HL-60/S4 (cell line): ENCODE measurements around the gene SOX6.

Experiments
- in situ Hi-C: fragments of 300-500 bp; cut with MboI; formaldehyde crosslinking; loops from 2 replicates; pipeline ENCODE4 v1.14.3; 2022; ENCODE audit warnings: low sequenced_read_pairs

The SOX6 gene

GRCh38 chr11:15970506-15971214 is 385.7 kb downstream of the SOX6 start:
- in situ Hi-C loops = no loop called here

- in situ Hi-C loops = no loop called here
Measured at GRCh38 chr11:15969701-15970329, 386.5 kb downstream of the SOX6 start.

- in situ Hi-C loops = no loop called here
Measured at GRCh38 chr11:15969281-15969680, 387.1 kb downstream of the SOX6 start.

DNA sequence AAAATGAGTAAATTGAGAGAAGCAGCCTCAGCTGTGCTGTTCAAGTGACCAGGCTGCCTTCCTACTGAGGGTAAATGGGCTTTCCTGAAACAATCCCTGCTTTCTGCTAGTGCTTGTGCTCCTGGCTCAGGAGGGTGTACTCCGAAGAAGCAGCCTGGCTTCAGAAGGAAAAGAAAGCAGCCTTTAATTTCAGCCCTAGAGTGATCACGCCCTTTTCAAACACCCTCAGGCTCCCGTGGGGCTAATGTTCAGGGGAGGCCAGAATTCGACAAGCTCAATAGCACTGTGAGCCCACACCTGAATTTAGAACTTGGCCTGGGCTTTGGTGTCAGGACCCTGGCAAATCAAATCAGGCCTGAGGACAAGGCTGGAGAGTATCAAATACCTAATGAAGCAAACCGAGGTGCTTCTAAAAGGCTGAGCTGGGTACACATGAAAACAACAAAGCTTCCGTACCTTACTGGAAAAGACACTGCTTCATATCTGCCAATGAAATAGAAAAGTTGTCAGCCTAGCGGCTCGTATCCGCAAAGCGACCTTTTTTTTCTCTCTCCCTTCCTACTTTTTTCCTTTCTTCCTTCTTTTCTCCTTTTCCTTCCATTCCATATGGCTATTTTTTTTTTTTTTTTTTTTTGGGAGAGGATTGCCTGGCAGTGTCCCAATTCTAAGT is 387.8 kb downstream of the SOX6 start:
- in situ Hi-C loops = no loop called here

GRCh38 chr11:15967966-15968365 is 388.4 kb downstream of the SOX6 start:
- in situ Hi-C loops = no loop called here

DNA sequence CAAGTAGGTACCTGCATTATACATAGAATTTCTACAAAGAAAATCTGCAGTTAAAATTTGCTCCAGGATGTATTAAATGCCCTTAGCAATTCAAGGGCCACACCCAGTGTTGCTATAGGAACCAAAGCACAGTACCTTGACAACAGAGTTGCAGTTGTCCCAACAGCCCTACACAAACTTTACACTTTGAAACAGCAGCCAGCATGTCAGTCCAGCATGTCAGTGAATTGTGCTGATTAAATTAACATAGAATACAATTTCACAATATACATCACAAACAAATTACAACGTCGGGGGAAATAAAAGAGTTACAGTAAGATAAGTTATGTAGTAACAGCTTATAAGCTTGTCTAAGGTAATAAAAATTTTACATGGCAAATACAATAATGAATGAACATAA is 389.2 kb downstream of the SOX6 start:
- in situ Hi-C loops = no loop called here

DNA sequence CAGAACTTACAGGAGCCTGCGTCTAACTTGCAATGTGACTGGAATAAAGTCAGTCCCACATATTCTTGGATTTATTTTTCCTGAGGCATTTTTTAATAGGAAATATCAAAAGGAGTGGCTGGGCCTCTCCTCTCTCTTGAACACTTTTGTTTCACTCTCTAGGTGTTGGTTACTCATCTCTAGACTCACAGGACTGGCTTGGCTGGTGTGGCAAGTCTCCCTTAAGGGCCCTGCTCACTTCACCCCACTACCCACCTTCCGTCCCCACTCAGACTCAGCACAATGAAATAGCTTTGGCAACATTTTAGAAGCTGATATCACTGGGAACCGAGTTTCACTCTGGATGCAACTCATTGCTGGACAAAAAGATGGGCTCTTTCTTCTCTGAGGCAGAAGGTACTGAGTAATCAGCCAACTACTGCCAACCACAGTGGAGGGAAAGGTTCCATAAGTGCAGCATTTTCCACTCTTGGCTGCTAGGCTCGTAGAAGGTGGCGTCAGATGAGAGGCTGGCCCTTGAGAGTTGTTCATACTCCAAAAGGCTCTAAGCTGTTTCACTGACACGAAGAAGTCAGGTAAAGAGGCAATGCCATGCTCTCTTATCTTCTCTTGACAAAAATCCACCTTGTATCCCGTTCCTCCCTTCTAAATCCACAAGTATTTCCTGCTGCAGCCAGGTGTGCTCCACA is 390.6 kb downstream of the SOX6 start:
- in situ Hi-C loops = no loop called here

- in situ Hi-C loops = no loop called here
Measured at GRCh38 chr11:15963266-15963665, 393.1 kb downstream of the SOX6 start.

DNA sequence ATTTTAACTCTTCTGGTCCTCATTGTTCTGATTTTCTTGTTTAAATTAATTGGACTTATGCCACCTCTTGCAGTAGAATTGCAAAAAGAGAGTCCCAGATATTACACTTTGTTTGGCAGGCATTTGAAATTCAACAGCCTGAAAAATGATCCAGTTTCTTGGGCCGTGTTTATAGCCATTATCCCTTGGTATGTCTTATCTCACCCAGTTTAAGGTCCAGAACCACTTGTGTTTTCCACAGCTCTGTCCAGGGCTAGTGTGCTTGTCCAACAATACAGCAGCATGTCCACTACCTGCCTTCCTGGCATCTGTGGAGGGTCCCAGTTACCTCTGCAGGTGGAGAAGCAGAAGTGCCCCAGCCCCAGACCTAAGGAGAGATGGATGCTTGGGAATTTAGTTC is 397.4 kb downstream of the SOX6 start:
- in situ Hi-C loops = no loop called here

DNA sequence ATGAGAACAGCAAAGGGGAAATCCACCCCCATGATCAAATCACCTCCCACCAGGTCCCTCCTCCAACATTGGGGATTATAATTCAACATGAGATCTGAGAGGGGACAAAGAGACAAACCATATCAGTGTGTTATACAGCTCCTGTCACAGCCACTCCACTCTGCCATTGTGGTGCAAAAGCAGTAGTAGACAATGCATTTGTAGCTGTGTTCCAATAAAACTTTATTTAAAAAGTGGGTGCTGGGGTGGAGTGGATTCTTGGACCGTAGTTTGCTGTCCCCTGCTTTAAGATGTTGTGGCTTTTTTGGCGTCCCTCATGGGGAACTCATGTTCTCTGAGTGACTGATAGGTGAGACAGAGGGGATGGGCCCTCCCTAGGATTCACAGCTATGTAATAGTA is 399.1 kb downstream of the SOX6 start:
- in situ Hi-C loops = no loop called here

DNA sequence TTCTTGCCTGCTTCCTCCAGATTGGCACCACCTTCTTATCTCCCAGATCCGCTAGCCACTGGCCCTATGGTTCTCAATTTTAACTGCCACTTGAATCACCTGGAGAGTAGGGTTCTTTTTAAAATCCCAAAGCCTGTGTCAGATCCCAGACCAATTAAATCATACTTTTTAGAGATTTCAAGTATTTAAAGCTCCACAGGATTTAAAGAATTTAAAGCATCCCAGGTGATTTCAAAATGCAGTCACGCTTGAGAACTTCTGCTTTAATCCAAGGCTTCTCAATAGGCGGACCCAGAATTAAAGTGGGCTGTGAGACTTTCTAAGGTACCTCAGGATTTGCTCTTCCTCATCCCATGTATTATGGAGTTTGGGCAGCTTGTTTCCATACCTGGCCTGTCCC is 400.0 kb downstream of the SOX6 start:
- in situ Hi-C loops = no loop called here

DNA sequence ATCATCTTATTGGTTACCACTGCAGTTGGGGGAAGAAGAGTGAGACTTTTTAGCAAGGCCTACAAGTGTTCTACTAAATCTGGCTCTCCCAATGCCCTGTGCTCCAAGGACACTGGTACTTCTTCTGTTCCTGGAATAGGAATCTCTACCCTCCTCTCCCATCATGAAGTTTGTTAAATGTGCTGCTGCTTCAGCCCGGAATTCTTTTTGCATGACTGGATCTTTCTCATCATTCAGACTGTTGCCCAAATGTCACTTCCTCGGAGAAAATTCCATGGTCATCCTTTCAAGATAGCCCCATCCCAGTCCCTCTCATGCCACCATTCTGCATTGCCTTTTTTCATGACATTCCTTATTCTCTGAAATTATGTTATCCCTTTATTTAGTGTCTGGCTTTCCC is 400.8 kb downstream of the SOX6 start:
- in situ Hi-C loops = no loop called here

- in situ Hi-C loops = no loop called here
Measured at GRCh38 chr11:15947681-15948648, 408.4 kb downstream of the SOX6 start.

- in situ Hi-C loops = no loop called here
Measured at GRCh38 chr11:15945726-15946125, 410.6 kb downstream of the SOX6 start.

GRCh38 chr11:15944460-15944859 is 411.9 kb downstream of the SOX6 start:
- in situ Hi-C loops = no loop called here

DNA sequence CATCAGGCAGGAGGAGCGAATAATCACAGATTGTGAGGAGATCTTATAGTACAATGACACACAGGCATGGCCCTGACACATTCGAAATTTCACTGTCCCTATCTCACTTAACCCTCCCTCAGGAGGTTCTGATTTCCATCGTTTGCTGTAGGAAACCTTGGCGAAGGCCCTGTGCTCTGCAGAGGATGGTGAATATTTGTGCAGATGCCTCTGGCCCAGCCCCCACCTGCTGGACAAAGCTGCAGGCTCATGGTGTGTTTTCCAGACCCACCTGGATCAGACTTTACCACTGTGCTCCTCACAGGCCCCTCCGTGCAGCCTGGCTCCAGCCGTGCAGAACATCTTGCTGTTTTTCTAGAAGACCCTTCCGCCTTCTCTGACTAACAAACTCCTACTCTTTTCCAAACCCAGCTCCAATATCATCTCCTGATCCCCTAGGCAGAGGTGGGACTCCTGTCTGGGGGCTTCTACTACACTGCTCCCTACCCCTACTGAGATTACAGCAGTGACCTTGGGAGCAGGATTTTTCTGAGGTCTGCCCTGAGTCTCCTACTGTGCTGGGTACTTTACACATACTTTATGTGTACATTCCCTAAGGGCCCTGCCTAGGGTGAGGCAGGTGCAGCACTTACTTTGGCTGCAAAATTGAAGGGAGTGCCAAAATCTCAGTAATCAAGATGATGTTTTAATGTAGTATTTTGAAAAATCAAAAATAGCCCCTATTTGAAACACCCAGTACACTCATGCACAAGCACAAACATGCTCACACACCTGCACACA is 412.7 kb downstream of the SOX6 start:
- in situ Hi-C loops = no loop called here

- in situ Hi-C loops = no loop called here
Measured at GRCh38 chr11:15942936-15943335, 413.4 kb downstream of the SOX6 start.

DNA sequence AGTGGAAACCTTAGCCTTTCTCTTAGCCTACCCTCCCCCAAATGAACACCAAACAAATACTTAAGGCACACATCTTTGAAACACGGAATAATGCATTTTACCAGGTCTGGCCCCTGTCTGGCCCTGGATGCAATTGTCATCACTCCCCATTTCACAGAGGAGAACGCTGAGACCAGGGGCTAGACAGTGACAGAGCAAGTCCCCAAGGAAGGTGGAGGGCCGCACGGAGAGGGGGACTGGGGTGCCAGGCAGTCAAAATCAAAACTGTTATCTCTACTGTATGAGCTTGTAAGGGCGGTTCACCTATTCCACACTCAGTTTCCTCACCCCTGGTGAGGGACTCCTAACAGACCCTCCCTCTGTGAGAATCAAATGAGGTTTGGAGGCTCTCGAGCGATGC is 414.2 kb downstream of the SOX6 start:
- in situ Hi-C loops = no loop called here

- in situ Hi-C loops = no loop called here
Measured at GRCh38 chr11:15941206-15941770, 415.1 kb downstream of the SOX6 start.
